SK-N-SH (cell line): ENCODE data around the gene RELT. TPM values are rescaled to one million over a fixed set of nuclear protein-coding genes. Genes with fewer than 3 reads are reported as not detected.

Experiments used
- CTCF ChIA-PET: fragments of 300-600, 350-600 bp; formaldehyde crosslinking; extraction: SDS; loops from one replicate; lab custom pipeline; 2021; lab: Yijun Ruan, JAX
- POLR2A ChIA-PET: fragments of 350-600 bp; sonication (Branson Sonifier 250); formaldehyde crosslinking; extraction: SDS; loops from one replicate; lab custom pipeline; 2020; ENCODE audit warnings: antibody characterized with exemption, inconsistent platforms; lab: Yijun Ruan, JAX
- DNase-seq: peaks from one replicate; pipeline ENCODE4 v3.0.0; 2012
- H2AFZ ChIP-seq: fragments of 200-600 bp; sonication (generic); 2 replicates; pipeline ENCODE4 v1.8.1; 2016; ENCODE audit warnings: antibody characterized with exemption, mild to moderate bottlenecking, low read depth
- H3F3A ChIP-seq: fragments of 200-600 bp; sonication (generic); replicated peaks from 2 replicates; pipeline ENCODE3; 2016; ENCODE audit warnings: antibody characterized with exemption, mild to moderate bottlenecking; ENCODE audit not compliant: insufficient read depth
- H3K27ac ChIP-seq, 2 experiments: fragments of 200-500 bp in 1 of 2; fragments of 200-600 bp in 1 of 2; sonication (Bioruptor generic) in 1 of 2; sonication (generic), shearing (Covaris generic) in 1 of 2; 2 replicates each; pipeline versions ENCODE4 v1.5.1 to v1.6.1; 2014 to 2016; ENCODE audit warnings: low read depth in 2 of 2, inconsistent platforms in 1 of 2, low read length in 1 of 2, mild to moderate bottlenecking in 1 of 2, mixed read lengths in 1 of 2
- H3K27me3 ChIP-seq: fragments of 200-600 bp; sonication (generic), shearing (Covaris generic); 2 replicates; pipeline ENCODE4 v1.6.1; 2016; ENCODE audit warnings: mixed run types; ENCODE audit not compliant: insufficient read depth
- H3K36me3 ChIP-seq, 2 experiments: fragments of 200-500 bp in 1 of 2; fragments of 200-600 bp in 1 of 2; sonication (Bioruptor generic) in 1 of 2; sonication (generic) in 1 of 2; replicated peaks in 1 of 2; 2 replicates each; pipeline versions ENCODE3 to v1.5.1; 2014 to 2016; ENCODE audit warnings: low read length in 1 of 2, mild to moderate bottlenecking in 1 of 2; ENCODE audit not compliant: insufficient read depth in 2 of 2, control insufficient read depth in 1 of 2
- H3K4me1 ChIP-seq, 2 experiments: fragments of 200-500 bp in 1 of 2; fragments of 200-600 bp in 1 of 2; sonication (Bioruptor generic) in 1 of 2; sonication (generic), shearing (Covaris generic) in 1 of 2; 2 replicates each; pipeline versions ENCODE4 v1.5.1 to v1.6.1; 2014 to 2016; ENCODE audit warnings: low read depth in 1 of 2, low read length in 1 of 2, mixed run types in 1 of 2; ENCODE audit not compliant: insufficient read depth in 2 of 2, control insufficient read depth in 1 of 2
- H3K4me2 ChIP-seq: fragments of 200-600 bp; sonication (generic), shearing (Covaris generic); 2 replicates; pipeline ENCODE4 v1.6.1; 2017; ENCODE audit warnings: mixed run types
- H3K4me3 ChIP-seq, 2 experiments: fragments of 200-500 bp in 1 of 2; fragments of 200-600 bp in 1 of 2; sonication (Bioruptor generic) in 1 of 2; sonication (generic), shearing (Covaris generic) in 1 of 2; 2 replicates each; pipeline versions ENCODE4 v1.5.1 to v1.8.1; 2014 to 2016; ENCODE audit warnings: low read depth in 2 of 2, inconsistent platforms in 1 of 2, low read length in 1 of 2, mild to moderate bottlenecking in 1 of 2, mixed read lengths in 1 of 2, moderate library complexity in 1 of 2
- H3K79me2 ChIP-seq: fragments of 200-600 bp; sonication (generic); 2 replicates; pipeline ENCODE4 v1.8.1; 2017; ENCODE audit warnings: mild to moderate bottlenecking; ENCODE audit not compliant: insufficient read depth
- H3K9ac ChIP-seq: fragments of 200-600 bp; sonication (generic); 2 replicates; pipeline ENCODE4 v1.6.1; 2017; ENCODE audit warnings: mixed run types
- H3K9me2 ChIP-seq: fragments of 200-600 bp; sonication (generic); 2 replicates; pipeline ENCODE4 v1.6.1; 2017; ENCODE audit warnings: mixed run types
- H3K9me3 ChIP-seq: fragments of 200-600 bp; sonication (generic); 2 replicates; pipeline ENCODE4 v1.6.1; 2017; ENCODE audit warnings: mixed run types, mild to moderate bottlenecking, moderate library complexity
- H4K20me1 ChIP-seq: fragments of 200-600 bp; sonication (generic); 2 replicates; pipeline ENCODE4 v1.6.1; 2017; ENCODE audit warnings: mild to moderate bottlenecking, mixed run types; ENCODE audit not compliant: insufficient read depth
- CHD2 ChIP-seq: fragments of 150-350 bp; IDR thresholded peaks from 2 replicates; pipeline ENCODE4 v1.6.1; 2018; ENCODE audit warnings: low read length; ENCODE audit not compliant: partially characterized antibody
- CTCF ChIP-seq: fragments of 200-600 bp; sonication (generic); IDR thresholded peaks from 2 replicates; pipeline ENCODE4 v1.6.1; 2017; ENCODE audit warnings: antibody characterized with exemption, mild to moderate bottlenecking, moderate library complexity
- FOXJ3 ChIP-seq: sonication (generic); formaldehyde crosslinking; IDR thresholded peaks from 2 replicates; pipeline ENCODE4 v1.5.1; 2020; ENCODE audit warnings: mild to moderate bottlenecking, missing genetic modification reagents
- RAD21 ChIP-seq: IDR thresholded peaks from 2 replicates; pipeline ENCODE4 v1.6.1; 2012; ENCODE audit warnings: mild to moderate bottlenecking, low read length
- RCOR1 ChIP-seq: fragments of 150-350 bp; IDR thresholded peaks from 2 replicates; pipeline ENCODE4 v1.6.1; 2017; ENCODE audit warnings: antibody characterized with exemption, low read length
- RFX5 ChIP-seq: IDR thresholded peaks from 2 replicates; pipeline ENCODE4 v1.6.1; 2012; ENCODE audit warnings: mild to moderate bottlenecking, improper control_type of control experiment, low read length
- SMC3 ChIP-seq: IDR thresholded peaks from 2 replicates; pipeline ENCODE4 v1.6.1; 2012; ENCODE audit warnings: low read depth, low read length, improper control_type of control experiment
- ZBTB33 ChIP-seq: IDR thresholded peaks from 2 replicates; pipeline ENCODE4 v1.4.0; 2012; ENCODE audit warnings: low read depth, borderline replicate concordance
- WGBS: methylation state at CpG from one replicate; pipeline ENCODE4 v1.1.6; 2017; ENCODE audit warnings: low lambda C conversion rate; 5-methylcytosine and 5-hydroxymethylcytosine counted together
- polyA plus RNA-seq, 3 experiments: library from polyadenylated mRNA; depleted of rRNA; stranded (reverse); fragments of >200 nt; gene quantifications; 2 replicates each; pipeline ENCODE4 v1.2.3, GENCODE V29; 2012

RELT gene
- polyA plus RNA-seq, 1 of the 3 experiments (the other 2 are of a cell fraction): 4.3 TPM

DNA sequence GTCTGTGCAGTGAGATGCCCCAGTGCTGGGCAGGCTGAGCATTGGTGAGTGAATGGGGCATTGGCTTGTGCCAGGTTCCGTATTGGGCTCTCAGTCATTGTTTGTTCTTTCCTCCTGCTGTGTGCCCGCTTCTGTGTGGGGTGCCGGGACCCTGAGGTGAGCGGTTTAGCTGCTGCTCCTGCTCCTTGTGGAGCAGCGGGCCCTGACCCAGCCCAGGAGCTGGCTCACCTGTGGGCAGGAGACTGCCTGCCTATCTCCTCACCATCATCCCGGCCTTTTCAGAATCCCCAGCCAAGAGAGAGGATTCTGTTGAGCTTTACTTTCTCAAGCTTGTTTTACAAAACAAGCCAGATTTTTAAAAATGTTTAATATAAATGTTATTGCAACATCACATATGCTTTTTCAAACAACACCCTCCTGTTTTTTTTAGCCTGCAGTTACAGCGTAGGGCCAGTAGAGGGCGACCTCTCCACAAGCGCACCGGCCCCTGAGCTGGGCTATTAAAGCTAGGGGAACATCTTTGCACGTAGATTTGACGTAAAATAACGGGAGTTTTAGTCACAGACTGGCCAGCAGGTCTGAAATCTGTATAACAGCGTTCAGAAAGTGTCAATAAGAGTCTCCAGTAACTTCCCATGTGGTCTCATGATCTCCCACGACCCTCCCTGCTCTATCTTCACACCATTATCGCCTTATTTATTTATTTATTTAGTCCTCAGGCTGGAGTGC lies 25.1 kb upstream of the RELT start:
- H3K9ac ChIP-seq: no peak overlapping the region

More for the DNA sequence above, 25.1 kb upstream of the RELT start:
- POLR2A ChIA-PET: no interaction called here
- TF ChIP-seq RCOR1: 0 out of 2 replicates have a peak, but pooled peaks have one; percentile 25
- TF ChIP-seq SMC3: peak; percentile 75
- peak; percentile 24 for TF ChIP-seq CHD2
- TF ChIP-seq RAD21: peak; percentile 79
- 0 out of 2 replicates have a peak, but pooled peaks have one; percentile 16 for TF ChIP-seq RFX5
- TF ChIP-seq CTCF: peak; percentile 99
- TF ChIP-seq FOXJ3 (CRISPR knock-in tag): no peak
- TF ChIP-seq ZBTB33: no peak
- Histone ChIP-seq H3K9me3 (no peaks in the 10 kb centered on the region), H3F3A (peaks cover 13% of the 10 kb centered on the region), H3K79me2 (peaks cover 32% of the 10 kb centered on the region), H3K27ac (no peak overlapping the region), H4K20me1 (peaks cover 76% of the 10 kb centered on the region), H2AFZ (no peak overlapping the region), H3K4me3 (no peak overlapping the region; a peak in 1 of 4 replicates), H3K36me3 (peaks cover 21 to 33% of the 10 kb centered on the region in 2 experiments), H3K27me3 (no peaks in the 10 kb centered on the region), H3K4me1 (no peaks in the 10 kb centered on the region; a peak in 1 of 4 replicates), H3K9me2 (no peaks in the 10 kb centered on the region), H3K4me2 (no peak overlapping the region)
- 23% methylated on average over 15 of the region's 16 CpGs for WGBS
- peak; percentile 90 for DNase-seq
- CTCF ChIA-PET: interaction anchor here (0.5 to 13.9 kb wide), 60 partner anchors 10 to 440 kb away, joined by 3 to 313 read pairs (median 4); partner anchors contain the start of genes ARHGEF17 and RELT
